Embryonic facial prominence (tissue), 1 donor: ENCODE measurements around the gene ABLIM3.

Experiments used
- DNase-seq: peaks from one replicate; pipeline ENCODE4 v3.0.0-alpha.2; 2016; ENCODE audit errors: extremely low spot score

Gene ABLIM3

GRCh38 chr5:149157330-149157729 lies 16.0 kb downstream of the ABLIM3 start:
- no peak for DNase-seq

GRCh38 chr5:149160291-149160787 lies 19.0 kb downstream of the ABLIM3 start:
- no peak for DNase-seq

GRCh38 chr5:149161026-149161687 lies 19.9 kb downstream of the ABLIM3 start:
- no peak for DNase-seq

- no peak for DNase-seq
Measured at GRCh38 chr5:149161850-149162249, 20.6 kb downstream of the ABLIM3 start.

- DNase-seq = no peak
Measured at GRCh38 chr5:149162401-149163084, 21.2 kb downstream of the ABLIM3 start.

GRCh38 chr5:149164731-149165130 lies 23.4 kb downstream of the ABLIM3 start:
- DNase-seq = no peak

- DNase-seq = no peak
Measured at GRCh38 chr5:149166128-149166527, 24.8 kb downstream of the ABLIM3 start.

- no peak for DNase-seq
Measured at GRCh38 chr5:149166591-149167100, 25.4 kb downstream of the ABLIM3 start.

GRCh38 chr5:149168276-149168906 lies 27.1 kb downstream of the ABLIM3 start:
- no peak for DNase-seq

GRCh38 chr5:149170299-149170698 lies 29.0 kb downstream of the ABLIM3 start:
- no peak for DNase-seq

- no peak for DNase-seq
Measured at GRCh38 chr5:149172261-149172660, 31.0 kb downstream of the ABLIM3 start.

- no peak for DNase-seq
Measured at GRCh38 chr5:149172709-149173505, 31.6 kb downstream of the ABLIM3 start.

- no peak for DNase-seq
Measured at GRCh38 chr5:149174847-149175234, 33.5 kb downstream of the ABLIM3 start.

- no peak for DNase-seq
Measured at GRCh38 chr5:149175346-149176105, 34.2 kb downstream of the ABLIM3 start.

GRCh38 chr5:149177339-149177843 lies 36.1 kb downstream of the ABLIM3 start:
- DNase-seq = no peak

- no peak for DNase-seq
Measured at GRCh38 chr5:149177911-149178565, 36.7 kb downstream of the ABLIM3 start.

- DNase-seq = no peak
Measured at GRCh38 chr5:149181732-149182131, 40.4 kb downstream of the ABLIM3 start.

- DNase-seq = no peak
Measured at GRCh38 chr5:149182241-149182640, 40.9 kb downstream of the ABLIM3 start.

- DNase-seq = no peak
Measured at GRCh38 chr5:149185067-149185466, 43.8 kb downstream of the ABLIM3 start.

- no peak for DNase-seq
Measured at GRCh38 chr5:149186506-149186905, 45.2 kb downstream of the ABLIM3 start.
